ENCODE results near the gene STXBP1. TPM values are rescaled to one million over a fixed set of nuclear protein-coding genes. Genes with fewer than 3 reads are reported as not detected.

Gene STXBP1
- total RNA-seq, 1 experiment from 2014 or later: 26.3 TPM

GRCh38 chr9:127654619-127655018 is 42.5 kb downstream of the STXBP1 start:
- no peak for DNase-seq (ENCODE audit: low read depth)

GRCh38 chr9:127658428-127658827 is 46.4 kb downstream of the STXBP1 start:
- DNase-seq (ENCODE audit: low read depth): no peak

- no peak for DNase-seq (ENCODE audit: low read depth)
Observed at GRCh38 chr9:127660886-127661741, 49.0 kb downstream of the STXBP1 start.

- no peak for DNase-seq (ENCODE audit: low read depth)
Observed at GRCh38 chr9:127662617-127663016, 50.5 kb downstream of the STXBP1 start.

- no peak for DNase-seq (ENCODE audit: low read depth)
Observed at GRCh38 chr9:127664324-127664677, 52.2 kb downstream of the STXBP1 start.

- DNase-seq (ENCODE audit: low read depth): no peak
Observed at GRCh38 chr9:127664678-127665507, 52.8 kb downstream of the STXBP1 start.

- no peak for DNase-seq (ENCODE audit: low read depth)
Observed at GRCh38 chr9:127667127-127667844, 55.2 kb downstream of the STXBP1 start.

GRCh38 chr9:127667906-127668305 is 55.8 kb downstream of the STXBP1 start:
- no peak for DNase-seq (ENCODE audit: low read depth)

GRCh38 chr9:127673234-127673633 is 61.2 kb downstream of the STXBP1 start:
- DNase-seq (ENCODE audit: low read depth): no peak

- DNase-seq (ENCODE audit: low read depth): peak; percentile 16
Observed at GRCh38 chr9:127676638-127677037, 64.6 kb downstream of the STXBP1 start.

- DNase-seq (ENCODE audit: low read depth): no peak
Observed at GRCh38 chr9:127679506-127679905, 67.4 kb downstream of the STXBP1 start.

GRCh38 chr9:127680226-127680625 is 68.1 kb downstream of the STXBP1 start:
- DNase-seq (ENCODE audit: low read depth): no peak

- DNase-seq (ENCODE audit: low read depth): no peak
Observed at GRCh38 chr9:127680846-127681245, 68.8 kb downstream of the STXBP1 start.

- no peak for DNase-seq (ENCODE audit: low read depth)
Observed at GRCh38 chr9:127682351-127683136, 70.5 kb downstream of the STXBP1 start.

GRCh38 chr9:127683723-127684122 is 71.6 kb downstream of the STXBP1 start:
- no peak for DNase-seq (ENCODE audit: low read depth)

GRCh38 chr9:127684576-127684975 is 72.5 kb downstream of the STXBP1 start:
- peak; percentile 53 for DNase-seq (ENCODE audit: low read depth)

- DNase-seq (ENCODE audit: low read depth): no peak
Observed at GRCh38 chr9:127686461-127687393, 74.7 kb downstream of the STXBP1 start.

- no peak for DNase-seq (ENCODE audit: low read depth)
Observed at GRCh38 chr9:127689329-127690000, 77.4 kb downstream of the STXBP1 start.

- no peak for DNase-seq (ENCODE audit: low read depth)
Observed at GRCh38 chr9:127690735-127691134, 78.7 kb downstream of the STXBP1 start.

- no peak for DNase-seq (ENCODE audit: low read depth)
Observed at GRCh38 chr9:127692071-127692470, 80.0 kb downstream of the STXBP1 start.

All from Daoy (cell line).